HPDE6-E6E7 (cell line): ENCODE data around the gene PLA2G1B.

Experiments
- DNase-seq: peaks from one replicate; pipeline ENCODE4 v3.0.0; 2011; ENCODE audit warnings: missing footprints; ENCODE audit errors: extremely low spot score

Gene PLA2G1B

DNA sequence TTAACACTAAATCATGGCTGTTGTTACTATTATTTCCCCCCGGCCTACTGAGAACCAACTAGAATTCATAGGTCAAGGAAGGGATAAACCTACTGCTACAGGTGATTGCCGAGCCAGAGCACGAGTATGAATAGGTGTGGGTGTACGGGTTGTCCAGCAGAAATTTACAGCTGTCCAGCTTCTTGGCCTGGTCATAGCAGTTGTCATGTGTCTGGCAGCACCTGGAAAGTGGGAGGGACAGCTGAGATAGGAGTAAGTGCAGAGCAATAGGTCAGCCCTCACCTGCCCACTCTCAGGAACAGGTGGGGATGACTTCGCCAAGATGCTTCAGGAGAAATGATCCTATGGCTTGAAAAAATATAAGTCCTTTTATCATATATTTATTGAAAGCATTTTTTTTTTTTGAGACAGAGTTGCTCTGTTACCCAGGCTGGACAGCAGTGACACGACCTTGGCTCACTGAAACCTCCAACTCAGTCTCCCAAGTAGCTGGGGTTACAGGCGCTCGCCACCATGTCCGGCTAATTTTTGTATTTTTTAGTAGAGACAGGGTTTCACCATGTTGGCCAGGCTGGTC is 2.6 kb downstream of the PLA2G1B start:
- no peak for DNase-seq

DNA sequence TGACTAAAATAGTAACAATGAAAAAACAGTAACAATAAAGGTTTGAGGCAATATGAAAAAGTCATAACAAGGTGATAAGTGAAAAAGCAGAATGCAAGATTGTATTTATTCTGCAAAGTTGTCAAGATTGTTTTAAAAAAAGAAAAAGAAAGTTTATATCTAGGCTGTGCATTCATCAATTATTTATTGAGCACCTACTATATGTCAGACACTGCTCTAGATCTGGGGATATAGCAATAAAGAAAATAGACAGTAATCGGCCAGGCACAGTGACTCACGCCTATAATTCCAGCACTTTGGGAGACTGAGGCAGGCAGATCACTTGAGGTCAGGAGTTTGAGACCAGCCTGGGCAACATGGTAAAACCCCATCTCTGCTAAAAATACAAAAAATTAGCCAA is 3.8 kb downstream of the PLA2G1B start:
- no peak for DNase-seq

GRCh38 chr12:120321382-120322202 is 6.0 kb downstream of the PLA2G1B start:
- no peak for DNase-seq

- peak; percentile 99 for DNase-seq
These were observed 10.1 kb downstream of the PLA2G1B start for GRCh38 chr12:120317224-120318105.

DNA sequence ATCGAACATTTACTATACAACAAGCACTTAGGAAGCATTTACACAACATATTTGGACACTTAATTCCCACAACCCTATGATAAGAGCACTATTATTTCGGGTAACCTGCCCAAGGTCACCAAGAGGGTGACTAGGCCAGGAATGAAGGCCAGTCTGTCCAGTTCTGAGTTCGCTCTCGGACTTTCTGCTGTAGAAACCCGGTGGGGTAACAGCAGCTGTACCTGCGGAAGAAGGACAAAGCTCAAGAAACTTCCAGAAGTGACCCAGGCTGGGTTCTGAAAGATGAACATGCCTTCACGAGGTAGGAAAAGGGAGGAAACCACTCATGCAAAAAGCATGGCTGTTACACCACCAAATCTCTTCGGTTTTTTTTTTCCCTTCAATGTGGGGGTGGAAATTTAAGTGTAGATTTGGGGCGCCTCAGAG is 10.8 kb downstream of the PLA2G1B start:
- DNase-seq, result no peak

DNA sequence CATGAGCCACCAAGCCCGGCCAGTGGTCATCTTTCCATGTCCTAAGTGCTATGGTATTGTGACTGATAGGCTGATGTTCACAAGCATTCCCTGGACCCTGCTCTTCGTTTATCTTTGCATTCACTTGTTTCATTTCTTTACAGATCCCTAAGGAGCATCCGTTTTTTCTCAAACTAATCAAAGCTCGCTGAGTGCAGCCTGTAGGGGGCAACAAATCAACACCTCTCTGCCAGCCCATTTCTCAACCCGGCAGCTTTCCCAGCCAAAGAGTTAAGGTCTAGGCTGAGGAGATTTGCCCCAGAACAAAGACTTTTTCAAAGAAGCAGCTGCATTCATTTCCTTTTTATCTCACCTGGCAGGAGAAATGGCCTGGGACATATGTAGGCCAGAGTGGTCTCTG is 13.4 kb downstream of the PLA2G1B start:
- DNase-seq, result no peak

DNA sequence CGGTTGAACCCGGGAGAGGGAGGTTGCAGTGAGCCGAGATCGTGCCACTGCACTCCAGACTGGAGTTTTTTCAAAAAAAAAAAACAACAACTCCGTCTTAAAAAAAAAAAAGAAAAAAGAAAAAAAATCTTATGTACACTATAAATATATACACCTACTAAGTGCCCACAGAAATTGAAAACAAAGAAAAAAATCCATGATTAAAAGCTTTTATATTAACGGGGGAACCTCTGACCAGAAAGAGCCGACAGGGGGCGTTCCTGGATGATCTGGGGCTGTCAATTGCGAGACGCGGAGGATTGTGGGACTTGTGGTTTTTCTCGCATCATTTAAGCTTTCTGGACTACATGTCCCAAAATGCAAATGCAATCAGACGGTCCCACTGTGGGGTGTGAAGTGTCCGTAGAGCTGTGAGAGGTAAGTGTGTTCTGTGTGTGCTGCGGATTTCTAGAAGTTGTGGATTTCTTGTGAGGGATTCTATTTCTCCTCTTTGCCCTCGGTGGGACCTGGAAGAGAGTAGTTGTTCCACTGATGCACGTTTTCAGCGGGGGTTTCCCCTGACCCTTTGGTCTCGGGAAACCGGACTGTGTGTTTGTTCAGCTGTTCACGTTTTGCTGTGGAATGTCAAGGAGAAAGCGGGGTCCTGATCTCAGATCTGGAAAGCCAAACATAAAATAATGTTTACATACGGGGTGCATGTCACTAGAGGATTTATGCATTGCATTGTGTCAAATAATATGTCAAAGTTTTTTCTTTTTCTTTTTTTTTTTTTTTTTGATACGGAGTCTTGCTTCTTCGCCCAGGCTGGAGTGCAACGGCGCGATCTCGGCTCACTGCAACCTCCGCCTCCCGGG is 25.4 kb downstream of the PLA2G1B start, which contains the start of gene SIRT4:
SIRT4 (plus strand) TSS at position 360 of the 854 bp plus-strand sequence. CDS start 1,241 bp downstream, outside the sequence.
- peak; percentile 97 for DNase-seq

DNA sequence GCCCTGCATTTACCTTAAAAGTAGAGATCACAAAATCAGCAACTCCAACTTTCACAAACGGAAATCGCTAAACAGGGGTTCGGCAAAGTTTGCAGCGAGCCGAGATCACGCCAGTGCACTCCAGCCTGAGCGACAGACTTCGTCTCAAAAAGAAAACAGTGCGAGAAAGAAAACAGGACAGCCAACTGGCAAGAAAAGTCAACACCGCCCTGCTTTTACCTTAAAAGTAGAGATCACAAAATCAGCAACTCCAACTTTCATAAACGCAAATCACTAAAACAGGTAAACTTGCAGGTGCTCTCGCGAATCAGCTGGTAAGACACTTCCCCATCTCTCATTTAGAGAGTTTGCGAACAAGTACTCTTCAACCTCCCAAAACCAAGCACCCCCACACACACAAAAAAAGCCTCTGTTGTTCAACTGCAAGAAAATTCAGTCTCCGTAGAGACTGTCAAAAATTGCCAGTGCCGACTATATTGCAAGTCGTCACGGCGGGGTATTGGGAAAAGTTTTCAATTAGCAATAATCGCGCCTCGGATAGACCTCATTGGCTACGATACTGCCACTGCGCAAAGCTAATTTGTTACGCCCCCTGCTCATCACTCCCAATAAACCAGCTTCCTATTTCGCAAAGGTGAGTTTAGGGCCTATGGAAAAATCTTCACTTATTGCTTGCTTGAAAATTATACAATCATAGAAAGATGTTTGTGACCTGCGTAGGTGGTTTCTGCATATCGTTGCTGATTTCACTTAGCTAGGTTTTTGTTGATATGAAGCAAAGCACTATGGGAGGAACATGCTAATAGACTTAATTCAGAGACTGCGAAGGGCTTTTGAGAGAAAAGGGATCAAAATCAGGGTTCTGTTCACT is 34.7 kb downstream of the PLA2G1B start, which contains the start of gene RNU4-1:
RNU4-1 (minus strand) TSS at position 577 of the 871 bp plus-strand sequence.
- no peak for DNase-seq

DNA sequence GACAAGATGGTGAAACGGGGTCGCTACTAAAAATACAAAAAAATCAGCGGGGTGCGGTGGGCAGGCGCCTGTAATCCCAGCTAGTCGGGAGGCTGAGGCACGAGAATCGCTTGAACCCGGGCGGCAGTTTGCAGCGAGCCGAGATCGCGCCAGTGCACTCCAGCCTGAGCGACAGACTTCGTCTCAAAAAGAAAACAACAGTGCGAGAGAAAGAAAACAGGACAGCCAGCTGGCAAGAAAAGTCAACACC is 35.2 kb downstream of the PLA2G1B start:
- no peak for DNase-seq

DNA sequence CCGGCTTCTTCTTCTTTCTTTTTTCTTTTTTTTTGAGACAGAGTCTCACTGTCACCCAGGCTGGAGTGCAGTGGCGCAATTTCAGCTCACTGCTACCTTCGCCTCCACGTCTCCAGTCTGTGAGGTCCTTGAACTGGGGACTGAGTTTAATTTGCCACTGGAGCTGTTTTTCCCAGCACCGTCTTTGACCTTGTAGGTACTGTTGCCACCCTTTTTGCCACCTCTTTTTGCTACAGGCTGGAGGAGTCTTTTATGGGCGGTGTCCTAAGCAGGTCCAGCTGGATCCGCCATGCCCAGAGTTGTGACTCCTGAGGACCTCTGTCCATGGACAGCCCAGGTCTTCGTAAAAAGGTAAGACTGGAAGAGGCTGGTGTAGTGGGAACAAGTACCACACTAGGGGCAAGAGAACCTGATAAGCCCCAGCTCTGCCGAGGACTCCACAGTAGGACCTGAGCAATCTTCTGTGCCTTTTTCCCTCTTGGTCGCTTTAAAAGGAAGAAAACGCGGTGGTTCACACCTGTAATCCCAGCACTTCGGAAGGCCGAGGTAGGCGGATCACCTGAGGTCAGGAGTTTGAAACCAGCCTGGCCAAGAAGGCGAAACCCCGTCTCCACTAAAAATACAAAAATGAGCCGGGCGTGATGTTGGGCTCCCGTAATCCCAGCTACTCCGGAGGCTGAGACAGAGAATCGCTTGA is 36.8 kb downstream of the PLA2G1B start:
- no peak for DNase-seq

- no peak for DNase-seq
These were observed 40.1 kb downstream of the PLA2G1B start for GRCh38 chr12:120287491-120287890.

GRCh38 chr12:120286768-120287490 is 40.6 kb downstream of the PLA2G1B start:
- no peak for DNase-seq

- no peak for DNase-seq
These were observed 43.2 kb downstream of the PLA2G1B start for GRCh38 chr12:120284381-120284780.

GRCh38 chr12:120283318-120283717 is 44.3 kb downstream of the PLA2G1B start:
- DNase-seq, result no peak

GRCh38 chr12:120278137-120279069 is 49.2 kb downstream of the PLA2G1B start:
- DNase-seq, result no peak

DNA sequence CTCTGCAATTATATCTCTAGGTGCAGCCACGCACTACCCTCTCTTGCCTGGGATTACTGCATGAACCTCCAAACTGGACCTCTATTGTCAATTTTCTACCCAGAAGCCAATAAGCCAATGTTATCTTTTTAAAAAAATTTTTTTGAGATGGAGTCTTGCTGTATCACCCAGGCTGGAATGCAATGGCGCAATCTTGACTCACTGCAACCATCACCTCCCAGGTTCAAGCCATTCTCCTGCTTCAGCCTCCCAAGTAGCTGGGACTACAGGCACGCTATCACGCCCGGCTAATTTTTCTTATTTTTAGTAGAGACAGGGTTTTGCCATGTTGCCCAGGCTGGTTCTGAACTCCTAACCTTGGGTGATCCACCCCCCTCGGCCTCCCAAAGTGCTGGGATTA is 50.8 kb downstream of the PLA2G1B start:
- DNase-seq, result no peak
